HG03196 (cell line): ENCODE results near the gene SLPI.

Experiments
- ATAC-seq: cut with Tn5 transposase; IDR thresholded peaks from one replicate; pipeline ENCODE4 v1.9.1; 2021; ENCODE audit not compliant: unreplicated experiment

SLPI gene

GRCh38 chr20:45218636-45219035 lies 35.7 kb downstream of the SLPI start:
- no peak for ATAC-seq

- ATAC-seq: no peak
Measured at GRCh38 chr20:45218124-45218523, 36.2 kb downstream of the SLPI start.

GRCh38 chr20:45212836-45213235 lies 41.5 kb downstream of the SLPI start:
- ATAC-seq: no peak

GRCh38 chr20:45211569-45212474 lies 42.5 kb downstream of the SLPI start:
- no peak for ATAC-seq

GRCh38 chr20:45209924-45210323 lies 44.4 kb downstream of the SLPI start:
- no peak for ATAC-seq

- no peak for ATAC-seq
Measured at GRCh38 chr20:45206725-45207124, 47.6 kb downstream of the SLPI start, which contains the start of gene SEMG1. SEMG1 (plus strand) TSS chr20:45207033; CDS start chr20:45207054, 21 bp downstream.
